SJSA1 (cell line): ENCODE data around the gene FLOT2. TPM values are rescaled to one million over a fixed set of nuclear protein-coding genes. Genes with fewer than 3 reads are reported as not detected.
"Not testable (repeated sequence)": the region's sequence is repeated elsewhere in the genome, so short reads cannot be mapped to it uniquely, and the experiment has no call there.

Experiments used
- DNase-seq, 2 experiments: peaks; one replicate each; pipeline ENCODE4 v3.0.0-alpha.2; 2015 to 2020; ENCODE audit warnings: low spot score in 2 of 2, low read depth in 1 of 2
- H3K27ac ChIP-seq: fragments of 250-450 bp; sonication (Bioruptor Pico); 2 replicates; pipeline ENCODE4 v1.5.1; 2020; ENCODE audit warnings: mild to moderate bottlenecking, moderate library complexity
- H3K27me3 ChIP-seq: fragments of 250-450 bp; sonication (Bioruptor Pico); replicated peaks from 2 replicates; pipeline ENCODE4 v1.5.1; 2020; ENCODE audit warnings: mild to moderate bottlenecking, moderate library complexity
- H3K36me3 ChIP-seq: fragments of 250-450 bp; sonication (Bioruptor Pico); 2 replicates; pipeline ENCODE4 v1.5.1; 2020; ENCODE audit warnings: mild to moderate bottlenecking
- H3K4me1 ChIP-seq: fragments of 250-450 bp; sonication (Bioruptor Pico); replicated peaks from 2 replicates; pipeline ENCODE4 v1.6.1; 2021; ENCODE audit warnings: mild to moderate bottlenecking
- H3K4me3 ChIP-seq: fragments of 250-450 bp; sonication (Bioruptor Pico); 2 replicates; pipeline ENCODE4 v1.5.1; 2020; ENCODE audit warnings: mild to moderate bottlenecking
- H3K9me3 ChIP-seq: fragments of 250-450 bp; sonication (Bioruptor Pico); replicated peaks from 2 replicates; pipeline ENCODE4 v1.5.1; 2020; ENCODE audit warnings: mild to moderate bottlenecking
- total RNA-seq: library from RNA; depleted of rRNA; stranded (reverse); fragments of >200 nt; shearing (Covaris generic); gene quantifications from 2 replicates; pipeline ENCODE4 v1.2.3, GENCODE V29; 2014

FLOT2 gene
- total RNA-seq, 1 experiment from 2014 or later: 13.4 TPM

- H3K27me3 ChIP-seq: no peaks in the 10 kb centered on the region
- H3K9me3 ChIP-seq: no peaks in the 10 kb centered on the region
- peaks cover 78% of the 10 kb centered on the region for H3K36me3 ChIP-seq
- peak in 1 of 2 experiments; percentile 34 for DNase-seq
- no peak overlapping the region for H3K4me3 ChIP-seq
- H3K27ac ChIP-seq: no peak overlapping the region
- H3K4me1 ChIP-seq: peaks cover 8% of the 10 kb centered on the region
Observed at GRCh38 chr17:28908640-28909167, 11.2 kb upstream of the FLOT2 start.

- H3K36me3 ChIP-seq: peaks cover 70% of the 10 kb centered on the region
- no peak for DNase-seq
- H3K4me3 ChIP-seq: no peak overlapping the region
- H3K27ac ChIP-seq: no peak overlapping the region
- no peaks in the 10 kb centered on the region for H3K27me3 ChIP-seq
- no peaks in the 10 kb centered on the region for H3K9me3 ChIP-seq
- peaks cover 12% of the 10 kb centered on the region for H3K4me1 ChIP-seq
Observed at GRCh38 chr17:28907709-28908475, 10.4 kb upstream of the FLOT2 start.

- peaks cover 65% of the 10 kb centered on the region for H3K36me3 ChIP-seq
- no peak overlapping the region for H3K27ac ChIP-seq
- no peaks in the 10 kb centered on the region for H3K9me3 ChIP-seq
- H3K4me1 ChIP-seq: peaks cover 22% of the 10 kb centered on the region
- H3K4me3 ChIP-seq: no peak overlapping the region
- no peaks in the 10 kb centered on the region for H3K27me3 ChIP-seq
- DNase-seq: no peak
Observed at GRCh38 chr17:28906706-28907438, 9.3 kb upstream of the FLOT2 start.

- no peak for DNase-seq
- no peaks in the 10 kb centered on the region for H3K27me3 ChIP-seq
- no peaks in the 10 kb centered on the region for H3K9me3 ChIP-seq
- H3K27ac ChIP-seq: no peak overlapping the region
- no peak overlapping the region for H3K4me3 ChIP-seq
- peaks cover 26% of the 10 kb centered on the region for H3K4me1 ChIP-seq
- peaks cover 59% of the 10 kb centered on the region for H3K36me3 ChIP-seq
Observed at GRCh38 chr17:28906276-28906675, 8.7 kb upstream of the FLOT2 start.

GRCh38 chr17:28904800-28905199 is 7.3 kb upstream of the FLOT2 start:
- H3K36me3 ChIP-seq: peaks cover 44% of the 10 kb centered on the region
- H3K27ac ChIP-seq: no peak overlapping the region
- DNase-seq: no peak
- H3K4me1 ChIP-seq: peaks cover 26% of the 10 kb centered on the region
- H3K4me3 ChIP-seq: no peak overlapping the region
- H3K27me3 ChIP-seq: no peaks in the 10 kb centered on the region
- H3K9me3 ChIP-seq: no peaks in the 10 kb centered on the region

- peaks cover 20% of the 10 kb centered on the region for H3K4me1 ChIP-seq
- H3K27ac ChIP-seq, DNase-seq, H3K27me3 ChIP-seq, H3K9me3 ChIP-seq, H3K4me3 ChIP-seq: not testable (repeated sequence)
- H3K36me3 ChIP-seq: peaks cover 33% of the 10 kb centered on the region
Observed at GRCh38 chr17:28903546-28903841, 6.0 kb upstream of the FLOT2 start.

- peak within 1 kb of the TSS; percentile 80 for H3K4me3 ChIP-seq
- H3K27me3 ChIP-seq: no peaks in the 10 kb centered on the region
- H3K9me3 ChIP-seq: no peaks in the 10 kb centered on the region
- peak; percentile 88 to 90 for DNase-seq
- H3K4me1 ChIP-seq: peaks cover 24% of the 10 kb centered on the region
- H3K36me3 ChIP-seq: peaks cover 31% of the 10 kb centered on the region
- H3K27ac ChIP-seq: 0 out of 2 replicates have a peak within 1 kb of the TSS, but pooled peaks have one; percentile 9
Observed at GRCh38 chr17:28902819-28903545, 5.4 kb upstream of the FLOT2 start, which contains the start of gene DHRS13. Gene DHRS13 (minus strand): TSS chr17:28903079. CDS start chr17:28902944, 135 bp downstream.

- peak in 1 of 2 experiments; percentile 50 for DNase-seq
- Histone ChIP-seq H3K36me3 (peaks cover 29% of the 10 kb centered on the region), H3K27ac (0 out of 2 replicates have a peak overlapping the region, but pooled peaks have one; percentile 9)
Observed at GRCh38 chr17:28901866-28902818, 4.6 kb upstream of the FLOT2 start.

GRCh38 chr17:28900986-28901726 is 3.6 kb upstream of the FLOT2 start:
- H3K27ac ChIP-seq: no peak overlapping the region
- H3K36me3 ChIP-seq: peaks cover 20% of the 10 kb centered on the region
- H3K4me1 ChIP-seq: peaks cover 38% of the 10 kb centered on the region
- peaks cover 7% of the 10 kb centered on the region for H3K9me3 ChIP-seq
- no peak overlapping the region for H3K4me3 ChIP-seq
- no peaks in the 10 kb centered on the region for H3K27me3 ChIP-seq
- DNase-seq: no peak

More at GRCh38 chr17:28901866-28902818, 4.6 kb upstream of the FLOT2 start:
- peaks cover 30% of the 10 kb centered on the region for H3K4me1 ChIP-seq
- no peaks in the 10 kb centered on the region for H3K27me3 ChIP-seq
- peaks cover 7% of the 10 kb centered on the region for H3K9me3 ChIP-seq
- H3K4me3 ChIP-seq: peak overlapping the region; percentile 80

- H3K27ac ChIP-seq: no peak overlapping the region
- H3K36me3 ChIP-seq: peaks cover 17% of the 10 kb centered on the region; the same call in 1 of the 2 replicates
- no peak overlapping the region for H3K4me3 ChIP-seq
- H3K27me3 ChIP-seq: no peaks in the 10 kb centered on the region
- H3K9me3 ChIP-seq: peaks cover 7% of the 10 kb centered on the region
- DNase-seq: no peak
- H3K4me1 ChIP-seq: peaks cover 38% of the 10 kb centered on the region
Observed at GRCh38 chr17:28899212-28899815, 1.8 kb upstream of the FLOT2 start.

- no peak overlapping the region for H3K4me3 ChIP-seq
- peaks cover 17% of the 10 kb centered on the region; the same call in 1 of the 2 replicates for H3K36me3 ChIP-seq
Observed at GRCh38 chr17:28898527-28898955, 1.0 kb upstream of the FLOT2 start.

More at GRCh38 chr17:28898527-28898955, 1.0 kb upstream of the FLOT2 start:
- H3K27me3 ChIP-seq: no peaks in the 10 kb centered on the region
- no peak for DNase-seq
- H3K9me3 ChIP-seq: peaks cover 7% of the 10 kb centered on the region
- peaks cover 38% of the 10 kb centered on the region for H3K4me1 ChIP-seq
- H3K27ac ChIP-seq: no peak overlapping the region
